NCI-H774 (cell line): Measurements from ENCODE around the gene HTT-AS.

ENCODE experiments used
- DNase-seq: peaks from one replicate; lab custom pipeline; 2025; lab: John Stamatoyannopoulos, UW

The HTT-AS gene

GRCh38 chr4:3030566-3031356 is 43.6 kb downstream of the HTT-AS start:
- DNase-seq, result no peak

GRCh38 chr4:3029464-3029863 is 44.9 kb downstream of the HTT-AS start:
- no peak for DNase-seq

- no peak for DNase-seq
These were observed 47.8 kb downstream of the HTT-AS start for GRCh38 chr4:3026540-3026939.

GRCh38 chr4:3025881-3026280 is 48.5 kb downstream of the HTT-AS start:
- no peak for DNase-seq

GRCh38 chr4:3022651-3023050 is 51.7 kb downstream of the HTT-AS start:
- no peak for DNase-seq

- no peak for DNase-seq
These were observed 52.2 kb downstream of the HTT-AS start for GRCh38 chr4:3022112-3022511.

GRCh38 chr4:3021627-3022026 is 52.7 kb downstream of the HTT-AS start:
- no peak for DNase-seq

- no peak for DNase-seq
These were observed 53.2 kb downstream of the HTT-AS start for GRCh38 chr4:3021127-3021526.

- DNase-seq, result no peak
These were observed 55.0 kb downstream of the HTT-AS start for GRCh38 chr4:3019145-3019846.

- DNase-seq, result no peak
These were observed 56.8 kb downstream of the HTT-AS start for GRCh38 chr4:3017504-3017903.

- DNase-seq, result no peak
These were observed 57.4 kb downstream of the HTT-AS start for GRCh38 chr4:3016961-3017360.

GRCh38 chr4:3013839-3014350 is 60.4 kb downstream of the HTT-AS start:
- no peak for DNase-seq
